H9 (cell line): ENCODE data around the gene FBRSL1. TPM values are rescaled to one million over a fixed set of nuclear protein-coding genes. Genes with fewer than 3 reads are reported as not detected.

ENCODE experiments used
- DNase-seq: peaks from one replicate; pipeline ENCODE4 v3.0.0-alpha.2; 2017
- H2AFZ ChIP-seq: one replicate; pipeline ENCODE4 v1.6.1; 2013; ENCODE audit warnings: mild to moderate bottlenecking, low read length, control low read depth, moderate library complexity
- H2AK5ac ChIP-seq: 2 replicates; pipeline ENCODE4 v1.6.1; 2013; ENCODE audit warnings: low read length, control low read depth, mixed read lengths; ENCODE audit not compliant: insufficient read length
- H2BK120ac ChIP-seq: one replicate; pipeline ENCODE4 v1.6.1; 2013; ENCODE audit warnings: low read depth, mild to moderate bottlenecking, low read length, control low read depth, inconsistent platforms; ENCODE audit not compliant: poor library complexity, severe bottlenecking
- H2BK12ac ChIP-seq: 2 replicates; pipeline ENCODE4 v1.6.1; 2013; ENCODE audit warnings: low read length, control low read depth, mixed read lengths, low read depth; ENCODE audit not compliant: insufficient read length
- H2BK15ac ChIP-seq: 2 replicates; pipeline ENCODE4 v1.6.1; 2013; ENCODE audit warnings: low read depth, low read length, control low read depth
- H2BK20ac ChIP-seq: one replicate; pipeline ENCODE4 v1.6.1; 2013; ENCODE audit warnings: low read depth, mild to moderate bottlenecking, low read length, control low read depth, inconsistent platforms; ENCODE audit not compliant: poor library complexity, severe bottlenecking
- H2BK5ac ChIP-seq: 2 replicates; pipeline ENCODE4 v1.6.1; 2013; ENCODE audit warnings: low read length, control low read depth, mixed read lengths; ENCODE audit not compliant: insufficient read length
- H3K14ac ChIP-seq: 2 replicates; pipeline ENCODE4 v1.6.1; 2013; ENCODE audit warnings: low read length, control low read depth; ENCODE audit not compliant: insufficient read depth
- H3K18ac ChIP-seq: 2 replicates; pipeline ENCODE4 v1.6.1; 2013; ENCODE audit warnings: low read depth, mild to moderate bottlenecking, mixed read lengths, low read length, control low read depth; ENCODE audit not compliant: insufficient read length
- H3K23ac ChIP-seq: 2 replicates; pipeline ENCODE4 v1.6.1; 2013; ENCODE audit warnings: low read length, control low read depth, mixed read lengths, low read depth; ENCODE audit not compliant: insufficient read length
- H3K23me2 ChIP-seq: 2 replicates; pipeline ENCODE4 v1.6.1; 2013; ENCODE audit warnings: low read depth, mild to moderate bottlenecking, mixed read lengths, low read length, control low read depth; ENCODE audit not compliant: insufficient read length, poor library complexity, severe bottlenecking
- H3K27ac ChIP-seq: 2 replicates; pipeline ENCODE4 v1.5.1; 2013; ENCODE audit warnings: low read length, control low read depth, mixed read lengths, low read depth; ENCODE audit not compliant: insufficient read length
- H3K27me3 ChIP-seq: 2 replicates; pipeline ENCODE4 v1.6.1; 2013; ENCODE audit warnings: low read length, control low read depth, inconsistent platforms; ENCODE audit not compliant: insufficient read depth
- H3K4ac ChIP-seq: 2 replicates; pipeline ENCODE4 v1.6.1; 2013; ENCODE audit warnings: low read depth, mild to moderate bottlenecking, control low read depth, inconsistent platforms, low read length, moderate library complexity
- H3K4me1 ChIP-seq: 2 replicates; pipeline ENCODE4 v1.6.1; 2013; ENCODE audit warnings: low read length, control low read depth, inconsistent platforms; ENCODE audit not compliant: insufficient read depth
- H3K4me2 ChIP-seq: 2 replicates; pipeline ENCODE4 v1.6.1; 2013; ENCODE audit warnings: low read length, control low read depth, mixed read lengths; ENCODE audit not compliant: insufficient read length, insufficient read depth
- H3K56ac ChIP-seq: 2 replicates; pipeline ENCODE4 v1.6.1; 2013; ENCODE audit warnings: low read depth, mild to moderate bottlenecking, mixed read lengths, low read length, control low read depth; ENCODE audit not compliant: insufficient read length
- H3K79me1 ChIP-seq: 2 replicates; pipeline ENCODE4 v1.6.1; 2013; ENCODE audit warnings: low read depth, mild to moderate bottlenecking, moderate library complexity, low read length, control low read depth, inconsistent platforms; ENCODE audit not compliant: insufficient read depth, poor library complexity, severe bottlenecking
- H3K79me2 ChIP-seq: 2 replicates; pipeline ENCODE4 v1.6.1; 2013; ENCODE audit warnings: low read length, control low read depth, inconsistent platforms; ENCODE audit not compliant: insufficient read depth
- H3K9ac ChIP-seq: 2 replicates; pipeline ENCODE4 v1.6.1; 2013; ENCODE audit warnings: low read length, control low read depth, mixed read lengths; ENCODE audit not compliant: insufficient read length; ENCODE audit errors: extremely low read depth
- H3K9me3 ChIP-seq: one replicate; pipeline ENCODE4 v1.6.1; 2013; ENCODE audit warnings: low read depth, low read length, inconsistent platforms; ENCODE audit not compliant: control insufficient read depth
- H3T11ph ChIP-seq: one replicate; pipeline ENCODE4 v1.6.1; 2013; ENCODE audit warnings: mild to moderate bottlenecking, low read length, control low read depth, inconsistent platforms
- H4K20me1 ChIP-seq: one replicate; pipeline ENCODE4 v1.6.1; 2013; ENCODE audit not compliant: control insufficient read depth, insufficient read length, insufficient read depth
- H4K5ac ChIP-seq: 2 replicates; pipeline ENCODE4 v1.6.1; 2013; ENCODE audit warnings: low read depth, mild to moderate bottlenecking, mixed read lengths, low read length, control low read depth; ENCODE audit not compliant: insufficient read length
- H4K8ac ChIP-seq: replicated peaks from 2 replicates; pipeline ENCODE4 v1.6.1; 2013; ENCODE audit warnings: low read length, control low read depth, mixed read lengths, low read depth; ENCODE audit not compliant: insufficient read length
- H4K91ac ChIP-seq: 2 replicates; pipeline ENCODE4 v1.6.1; 2013; ENCODE audit warnings: low read depth, mild to moderate bottlenecking, moderate library complexity, mixed read lengths, low read length, control low read depth; ENCODE audit not compliant: insufficient read length
- H3K27ac Mint-ChIP-seq, 3 experiments: 2 replicates in 2 of 3; 3 replicates in 1 of 3; pipeline ENCODE4 v1.8.0; 2020 to 2021; ENCODE audit warnings: mixed read lengths in 3 of 3, mild to moderate bottlenecking in 1 of 3, moderate library complexity in 1 of 3
- H3K27me3 Mint-ChIP-seq: 2 replicates; pipeline ENCODE4 v1.8.0; 2021; ENCODE audit warnings: low read depth, mild to moderate bottlenecking, moderate library complexity, mixed read lengths
- H3K36me3 Mint-ChIP-seq, 3 experiments: 2 replicates in 2 of 3; 3 replicates in 1 of 3; pipeline ENCODE4 v1.8.0; 2020 to 2021; ENCODE audit warnings: low read depth in 3 of 3, mixed read lengths in 3 of 3; ENCODE audit not compliant: insufficient read depth in 1 of 3
- H3K4me1 Mint-ChIP-seq, 2 experiments: 2 replicates each; pipeline ENCODE4 v1.8.0; 2020; ENCODE audit warnings: mixed read lengths in 2 of 2
- H3K4me3 Mint-ChIP-seq, 2 experiments: 2 replicates in 1 of 2; 3 replicates in 1 of 2; pipeline ENCODE4 v1.8.0; 2020 to 2021; ENCODE audit warnings: mild to moderate bottlenecking in 2 of 2, mixed read lengths in 2 of 2, moderate library complexity in 1 of 2
- H3K9me3 Mint-ChIP-seq, 2 experiments: 2 replicates in 1 of 2; 3 replicates in 1 of 2; pipeline ENCODE4 v1.8.0; 2020; ENCODE audit warnings: mild to moderate bottlenecking in 2 of 2, mixed read lengths in 2 of 2, moderate library complexity in 1 of 2
- CTCF ChIP-seq: fragments of 200-600 bp; sonication (generic); conservative IDR thresholded peaks from 3 replicates; pipeline ENCODE4 v1.8.0; 2021; ENCODE audit warnings: antibody characterized with exemption, mild to moderate bottlenecking
- WGBS: extraction: QIAGEN DNeasy Blood & Tissue Kit; methylation state at CpG from one replicate; pipeline ENCODE4 v1.1.7; 2013; ENCODE audit warnings: missing lambda C conversion rate, low lambda C conversion rate, mixed read lengths; ENCODE audit not compliant: insufficient read length; ENCODE audit errors: extremely low coverage; 5-methylcytosine and 5-hydroxymethylcytosine counted together
- total RNA-seq: library from RNA; stranded (reverse); gene quantifications from 2 replicates; pipeline ENCODE4 v1.2.1, GENCODE V29; 2021

FBRSL1 gene
- total RNA-seq, 1 experiment from 2014 or later: 90.8 TPM

GRCh38 chr12:132488127-132489077 is 1.5 kb upstream of the FBRSL1 start:
- Mint-ChIP-seq H3K4me1 (peaks cover 18 to 24% of the 10 kb centered on the region in 2 experiments), H3K4me3 (peak overlapping the region; percentile 43 to 71)

More at GRCh38 chr12:132488127-132489077, 1.5 kb upstream of the FBRSL1 start:
- H3K4me1 ChIP-seq: no peaks in the 10 kb centered on the region; the same call in 1 of the 2 replicates
- H3K4ac ChIP-seq: no peak overlapping the region
- no peak overlapping the region for H4K91ac ChIP-seq
- H4K20me1 ChIP-seq: no peaks in the 10 kb centered on the region
- H2BK15ac ChIP-seq: no peak overlapping the region
- H2AK5ac ChIP-seq: no peak overlapping the region
- no peak overlapping the region for H2BK5ac ChIP-seq
- no peak overlapping the region for H3T11ph ChIP-seq
- no peak overlapping the region for H2BK12ac ChIP-seq
- no peak overlapping the region for H3K18ac ChIP-seq
- H4K8ac ChIP-seq: no peak overlapping the region
- peaks cover 8% of the 10 kb centered on the region for H3K79me1 ChIP-seq
- Mint-ChIP-seq H3K27ac (no peak overlapping the region), H3K36me3 (peaks cover 3 to 5% (median 5%) of the 10 kb centered on the region in 3 experiments), H3K9me3 (no peaks in the 10 kb centered on the region), H3K27me3 (peaks cover 68% of the 10 kb centered on the region)
- H3K27me3 ChIP-seq: peaks cover 15% of the 10 kb centered on the region; the same call in 1 of the 2 replicates
- no peak overlapping the region for H3K56ac ChIP-seq
- no peak overlapping the region for H3K27ac ChIP-seq
- no peak overlapping the region for H3K23ac ChIP-seq
- H4K5ac ChIP-seq: no peak overlapping the region
- H2AFZ ChIP-seq: no peak overlapping the region
- no CpG with 5 or more reads among the region's 23 CpGs for WGBS
- DNase-seq: no peak
- no peak overlapping the region for H2BK20ac ChIP-seq
- peaks cover 6% of the 10 kb centered on the region for H3K23me2 ChIP-seq
- H2BK120ac ChIP-seq: no peak overlapping the region
- H3K79me2 ChIP-seq: peaks cover 20% of the 10 kb centered on the region; the same call in 1 of the 2 replicates
- H3K14ac ChIP-seq: no peak overlapping the region
- peak overlapping the region; percentile 9 for H3K4me2 ChIP-seq
- H3K9me3 ChIP-seq: no peaks in the 10 kb centered on the region
- TF ChIP-seq CTCF: no peak
- no peak overlapping the region for H3K9ac ChIP-seq
